HUES64 (cell line): ENCODE measurements around the gene ARFGEF3.

ENCODE experiments used
- H3K27ac ChIP-seq: 2 replicates; pipeline ENCODE4 v1.7.0; 2013; ENCODE audit warnings: low read depth, low read length, inconsistent platforms
- H3K27me3 ChIP-seq: 2 replicates; pipeline ENCODE4 v1.6.1; 2013; ENCODE audit warnings: mild to moderate bottlenecking, low read length; ENCODE audit not compliant: insufficient read depth
- H3K36me3 ChIP-seq: 2 replicates; pipeline ENCODE4 v1.6.1; 2013; ENCODE audit warnings: mild to moderate bottlenecking, low read length; ENCODE audit not compliant: insufficient read depth
- H3K4me1 ChIP-seq: 2 replicates; pipeline ENCODE4 v1.6.1; 2013; ENCODE audit warnings: mild to moderate bottlenecking, low read length, moderate library complexity; ENCODE audit not compliant: insufficient read depth
- H3K4me3 ChIP-seq: 2 replicates; pipeline ENCODE4 v1.5.1; 2013; ENCODE audit warnings: mild to moderate bottlenecking, low read length, moderate library complexity
- H3K9ac ChIP-seq: 2 replicates; pipeline ENCODE4 v1.6.1; 2013; ENCODE audit warnings: mild to moderate bottlenecking, low read depth, low read length
- H3K9me3 ChIP-seq: 2 replicates; pipeline ENCODE4 v1.6.1; 2013; ENCODE audit warnings: low read depth, low read length; ENCODE audit not compliant: insufficient read depth
- WGBS: fragments of 150-250, 120-280 bp; methylation state at CpG from one replicate; pipeline ENCODE4 v1.1.7; 2013; ENCODE audit warnings: missing lambda C conversion rate; 5-methylcytosine and 5-hydroxymethylcytosine counted together

Gene ARFGEF3

DNA sequence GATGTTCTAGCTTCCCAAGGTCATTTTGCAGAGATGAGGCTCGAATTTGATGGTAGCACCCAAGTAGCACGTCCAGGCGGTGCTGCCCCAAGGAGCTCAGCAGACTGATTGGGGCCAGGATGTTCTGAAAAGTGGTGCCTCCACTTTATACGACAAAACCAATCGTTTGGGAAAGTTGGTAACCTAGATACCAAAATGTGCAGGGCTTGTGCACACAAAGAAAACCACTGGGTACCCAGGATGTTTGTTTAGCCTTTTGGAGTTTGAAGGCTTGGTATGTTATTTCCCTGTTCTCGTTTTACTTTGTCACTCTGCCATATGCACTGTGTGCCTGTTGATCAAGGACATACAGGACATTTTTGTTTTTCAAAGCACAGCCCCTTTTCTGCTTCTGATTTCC is 97.3 kb downstream of the ARFGEF3 start:
- Histone ChIP-seq H3K4me3 (no peak overlapping the region), H3K27me3 (no peaks in the 10 kb centered on the region), H3K9ac (no peak overlapping the region), H3K9me3 (no peaks in the 10 kb centered on the region), H3K4me1 (no peaks in the 10 kb centered on the region), H3K36me3 (peaks cover 27% of the 10 kb centered on the region), H3K27ac (no peak overlapping the region)
- 95% methylated on average over 6 of the region's 6 CpGs for WGBS

DNA sequence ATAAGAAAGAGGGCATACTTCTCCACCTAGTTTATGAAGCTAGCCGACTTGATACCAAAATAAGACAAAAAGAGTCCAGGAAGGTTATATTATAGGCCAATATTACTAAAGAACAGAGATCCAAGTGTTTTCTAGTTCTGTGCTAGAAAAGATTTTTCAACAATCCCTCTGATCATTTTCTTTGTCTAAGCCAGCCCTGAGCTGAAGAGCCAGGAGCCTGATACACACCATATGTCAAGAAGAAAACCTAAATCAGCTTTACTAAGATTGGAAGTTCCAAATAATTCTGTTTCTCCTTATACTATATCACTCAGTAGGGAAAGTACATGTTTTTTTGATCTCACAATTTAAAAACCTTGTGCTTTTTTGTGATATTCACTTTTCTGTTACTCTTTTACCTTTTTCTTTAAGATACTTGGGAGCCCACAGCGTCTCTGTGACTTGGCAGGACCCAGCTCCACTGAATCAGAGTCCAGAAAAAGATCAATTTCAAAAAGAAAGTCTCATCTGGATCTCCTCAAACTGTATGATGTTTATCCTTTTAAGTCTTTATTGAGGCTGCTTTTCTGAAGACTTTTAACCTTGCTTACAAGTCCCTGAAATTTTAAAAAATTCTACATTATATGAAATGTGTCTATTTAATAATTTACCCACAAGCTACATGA is 99.5 kb downstream of the ARFGEF3 start:
- Histone ChIP-seq H3K36me3 (peaks cover 20% of the 10 kb centered on the region), H3K4me3 (no peak overlapping the region), H3K27ac (no peak overlapping the region), H3K9ac (no peak overlapping the region), H3K27me3 (no peaks in the 10 kb centered on the region), H3K4me1 (no peaks in the 10 kb centered on the region), H3K9me3 (no peaks in the 10 kb centered on the region)
- 96% methylated on average over 1 of the region's 2 CpGs for WGBS

DNA sequence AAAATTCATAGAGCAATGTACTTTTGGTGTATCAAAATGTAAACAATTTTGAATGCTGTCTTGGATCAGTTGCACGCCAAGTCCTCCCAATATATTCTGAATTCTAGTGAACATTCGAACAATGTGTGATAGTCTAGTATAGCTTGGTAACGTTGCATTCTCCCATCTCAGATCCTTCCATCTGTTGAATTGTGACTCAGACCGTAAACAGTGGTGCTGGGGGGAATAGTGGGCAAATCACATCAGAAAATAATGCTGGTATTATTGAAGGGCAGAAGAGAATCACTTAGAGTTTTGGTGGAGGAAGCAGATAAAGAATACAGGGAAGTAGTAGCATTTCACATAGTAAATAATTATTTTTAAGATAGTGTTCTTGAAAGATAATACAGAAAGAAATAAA is 102.2 kb downstream of the ARFGEF3 start:
- no peaks in the 10 kb centered on the region for H3K4me1 ChIP-seq
- no peak overlapping the region for H3K4me3 ChIP-seq
- H3K9me3 ChIP-seq = no peaks in the 10 kb centered on the region
- WGBS = 88% methylated on average over 4 of the region's 4 CpGs
- no peak overlapping the region for H3K27ac ChIP-seq
- H3K36me3 ChIP-seq = peaks cover 16% of the 10 kb centered on the region
- H3K9ac ChIP-seq = no peak overlapping the region
- no peaks in the 10 kb centered on the region for H3K27me3 ChIP-seq

DNA sequence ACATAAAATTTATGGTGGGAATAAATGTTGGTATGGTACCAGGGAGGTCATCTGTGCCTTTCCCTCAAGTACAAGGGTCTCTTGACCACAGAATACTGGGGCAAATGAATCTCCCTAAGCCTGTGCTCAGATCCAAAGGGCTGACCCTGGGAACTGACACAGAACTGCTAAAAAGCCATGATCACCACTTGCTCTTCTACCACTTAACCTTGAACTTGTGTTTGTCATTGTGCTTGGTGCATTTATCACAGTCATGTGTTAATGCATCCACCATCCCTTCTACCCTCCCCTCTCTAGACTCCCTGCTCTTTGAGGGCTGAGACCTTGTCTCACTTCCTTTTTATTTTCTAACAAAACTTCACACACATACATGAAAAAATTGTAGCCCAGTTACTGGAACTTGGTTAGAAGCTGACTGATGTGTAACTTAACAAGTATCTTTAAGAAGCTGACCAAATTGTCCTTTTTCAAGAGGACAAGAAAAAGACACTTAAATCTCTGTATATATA is 102.7 kb downstream of the ARFGEF3 start:
- no peaks in the 10 kb centered on the region for H3K27me3 ChIP-seq
- peaks cover 16% of the 10 kb centered on the region for H3K36me3 ChIP-seq
- H3K4me1 ChIP-seq = no peaks in the 10 kb centered on the region
- no peak overlapping the region for H3K9ac ChIP-seq
- H3K4me3 ChIP-seq = no peak overlapping the region
- no peaks in the 10 kb centered on the region for H3K9me3 ChIP-seq
- H3K27ac ChIP-seq = no peak overlapping the region

DNA sequence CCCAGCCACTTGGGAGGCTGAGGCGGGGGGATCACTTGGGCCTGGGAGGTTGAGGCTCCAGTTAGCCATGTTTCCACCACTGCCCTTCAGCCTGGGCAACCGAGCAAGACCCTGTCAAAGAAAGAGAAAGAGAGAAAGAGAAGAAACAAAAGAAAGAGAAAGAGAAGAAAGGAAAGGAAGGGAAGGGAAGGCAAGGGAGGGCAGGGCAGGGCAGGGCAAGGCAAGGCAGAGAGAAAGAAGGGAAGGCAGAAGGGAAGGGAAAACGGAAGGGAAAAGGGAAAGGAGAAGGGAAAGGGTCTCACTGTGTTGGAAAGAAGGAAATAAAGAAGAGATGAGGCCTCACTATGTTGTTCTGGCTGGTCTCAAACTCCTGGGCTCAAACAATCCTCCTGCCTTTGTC is 104.4 kb downstream of the ARFGEF3 start:
- H3K36me3 ChIP-seq = peaks cover 16% of the 10 kb centered on the region
- H3K4me1 ChIP-seq = no peaks in the 10 kb centered on the region
- no peak overlapping the region for H3K9ac ChIP-seq
- 96% methylated on average over 3 of the region's 3 CpGs for WGBS
- H3K4me3 ChIP-seq = no peak overlapping the region
- no peak overlapping the region for H3K27ac ChIP-seq
- H3K9me3 ChIP-seq = no peaks in the 10 kb centered on the region
- no peaks in the 10 kb centered on the region for H3K27me3 ChIP-seq

DNA sequence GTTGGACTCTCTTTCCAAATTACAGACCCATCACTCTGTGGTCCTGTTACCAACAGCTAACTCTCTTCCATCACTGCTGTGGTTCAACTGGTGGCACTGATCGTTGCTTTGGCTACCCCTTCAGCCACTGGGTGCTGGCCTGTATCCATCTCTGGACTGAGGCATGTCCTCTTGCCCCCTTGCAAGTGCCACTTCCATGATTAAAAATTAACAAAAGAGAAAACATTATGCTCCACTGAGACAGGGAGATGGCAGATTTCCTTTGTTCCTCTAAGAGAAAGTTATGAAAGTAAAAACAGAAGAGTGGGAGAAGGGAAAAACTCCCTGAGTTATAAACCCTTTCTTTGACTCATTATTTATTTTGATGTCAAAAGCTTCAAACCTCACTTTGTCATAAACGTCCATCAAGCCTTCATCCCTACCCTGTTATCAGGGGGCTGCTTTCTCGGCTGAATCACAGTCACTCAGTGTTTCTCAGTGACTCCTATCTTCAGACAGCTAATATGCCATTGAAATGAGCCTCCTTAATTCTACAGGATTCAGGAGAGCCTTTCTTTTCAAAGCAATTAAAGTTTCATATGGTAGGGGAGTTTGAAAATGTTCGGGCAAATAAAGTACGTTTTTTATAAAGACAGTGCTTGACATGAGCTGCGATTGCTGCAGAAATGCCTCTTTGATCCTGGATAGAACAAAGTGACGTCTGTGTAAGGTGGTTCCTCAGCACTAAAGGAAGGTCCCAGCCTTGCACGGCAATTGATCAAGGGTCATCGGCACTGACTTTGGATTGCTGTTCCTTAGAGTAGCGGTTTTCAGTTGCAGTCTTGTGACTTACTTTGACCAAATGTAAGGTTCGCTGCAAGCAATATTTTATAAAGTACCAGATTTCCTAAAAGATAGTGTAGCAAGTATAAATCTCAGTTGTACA is 106.5 kb downstream of the ARFGEF3 start:
- H3K4me1 ChIP-seq = no peaks in the 10 kb centered on the region
- H3K27me3 ChIP-seq = no peaks in the 10 kb centered on the region
- H3K36me3 ChIP-seq = peaks cover 8% of the 10 kb centered on the region
- H3K9ac ChIP-seq = no peak overlapping the region
- H3K9me3 ChIP-seq = no peaks in the 10 kb centered on the region
- 90% methylated on average over 10 of the region's 11 CpGs for WGBS
- no peak overlapping the region for H3K4me3 ChIP-seq
- no peak overlapping the region for H3K27ac ChIP-seq

DNA sequence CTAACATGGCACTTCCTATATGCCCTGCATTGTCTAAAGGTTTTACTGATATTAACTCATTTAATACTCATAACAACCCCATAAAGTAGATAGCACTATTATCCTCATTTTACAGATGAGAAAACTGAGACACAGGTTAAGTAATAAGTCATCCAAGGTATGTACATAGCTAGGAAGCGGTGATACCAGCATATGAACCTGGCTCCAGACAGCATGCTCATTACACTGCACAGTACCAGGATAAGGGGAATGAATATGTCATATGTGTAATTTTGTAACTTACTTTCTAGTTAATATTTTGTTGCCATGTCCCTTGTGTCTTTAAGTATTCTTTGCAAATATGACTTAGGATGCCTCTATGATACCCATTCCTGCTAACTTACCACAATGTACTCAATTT is 109.7 kb downstream of the ARFGEF3 start:
- Histone ChIP-seq H3K9me3 (no peaks in the 10 kb centered on the region), H3K27me3 (no peaks in the 10 kb centered on the region), H3K4me3 (no peak overlapping the region), H3K9ac (no peak overlapping the region), H3K36me3 (no peaks in the 10 kb centered on the region), H3K4me1 (no peaks in the 10 kb centered on the region), H3K27ac (no peak overlapping the region)
- WGBS = 95% methylated on average over 1 of the region's 1 CpG

DNA sequence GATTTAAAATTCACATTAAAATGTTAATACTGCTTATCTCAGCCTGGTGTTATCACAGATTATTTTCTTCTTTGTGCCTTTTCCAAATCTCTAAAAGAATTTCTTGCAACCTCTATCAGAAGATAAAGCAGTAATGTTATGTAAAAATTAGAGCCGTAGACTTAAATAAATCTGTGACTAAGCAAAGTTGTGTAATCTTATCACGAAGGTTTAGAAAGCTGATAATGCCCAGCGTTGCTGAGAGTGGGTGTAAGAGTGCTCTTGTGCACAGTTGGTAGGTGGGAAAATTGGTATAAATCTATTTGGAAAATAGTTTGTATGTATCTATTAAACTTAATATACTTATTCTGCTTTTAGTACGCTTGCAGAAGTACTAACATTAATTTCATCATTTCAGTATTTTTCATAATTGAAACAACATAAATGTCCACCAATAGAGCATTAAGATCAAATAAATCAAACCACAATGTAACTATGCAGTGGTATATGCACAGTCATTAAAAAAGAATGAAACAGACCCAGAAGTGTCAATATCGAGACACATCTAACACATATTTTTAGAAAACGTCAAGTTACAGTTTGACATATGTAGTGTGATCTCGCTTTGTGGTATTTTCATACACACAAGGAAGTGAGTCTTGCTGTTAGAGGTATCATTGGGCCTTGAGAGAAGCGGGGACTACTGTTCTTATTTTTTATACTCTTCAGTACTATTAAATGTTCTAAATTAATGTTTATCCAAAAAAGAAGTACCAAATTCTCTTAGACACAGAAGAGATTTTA is 111.0 kb downstream of the ARFGEF3 start:
- H3K27ac ChIP-seq = no peak overlapping the region
- 90% methylated on average over 6 of the region's 8 CpGs for WGBS
- no peaks in the 10 kb centered on the region for H3K9me3 ChIP-seq

DNA sequence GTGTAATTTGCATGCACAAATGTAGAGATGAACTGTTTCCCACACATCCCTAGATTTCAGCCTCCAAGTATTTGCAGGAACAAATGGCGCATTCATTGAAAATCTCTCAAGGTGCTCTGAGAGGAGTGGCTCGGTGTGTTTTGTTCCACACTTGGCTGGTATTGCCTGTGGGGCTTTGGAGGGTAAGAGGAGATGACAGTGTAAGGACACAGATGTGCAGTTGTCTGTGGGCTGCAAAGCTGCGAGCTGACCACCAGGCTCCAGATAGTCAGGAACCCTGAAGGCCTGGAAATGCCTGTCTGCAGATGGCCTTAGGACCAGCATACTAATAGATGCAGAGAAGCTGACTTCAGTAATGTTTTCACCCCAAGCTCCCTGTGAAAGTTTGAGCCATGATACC is 114.2 kb downstream of the ARFGEF3 start:
- no peaks in the 10 kb centered on the region for H3K27me3 ChIP-seq
- WGBS = 88% methylated on average over 3 of the region's 3 CpGs
- H3K4me1 ChIP-seq = no peaks in the 10 kb centered on the region
- H3K9me3 ChIP-seq = no peaks in the 10 kb centered on the region
- no peak overlapping the region for H3K9ac ChIP-seq
- H3K4me3 ChIP-seq = no peak overlapping the region
- H3K27ac ChIP-seq = no peak overlapping the region
- H3K36me3 ChIP-seq = peaks cover 11% of the 10 kb centered on the region; the same call in 1 of the 2 replicates

More for the DNA sequence above, 111.0 kb downstream of the ARFGEF3 start:
- Histone ChIP-seq H3K27me3 (no peaks in the 10 kb centered on the region), H3K9ac (no peak overlapping the region), H3K36me3 (no peaks in the 10 kb centered on the region), H3K4me3 (no peak overlapping the region), H3K4me1 (no peaks in the 10 kb centered on the region)

DNA sequence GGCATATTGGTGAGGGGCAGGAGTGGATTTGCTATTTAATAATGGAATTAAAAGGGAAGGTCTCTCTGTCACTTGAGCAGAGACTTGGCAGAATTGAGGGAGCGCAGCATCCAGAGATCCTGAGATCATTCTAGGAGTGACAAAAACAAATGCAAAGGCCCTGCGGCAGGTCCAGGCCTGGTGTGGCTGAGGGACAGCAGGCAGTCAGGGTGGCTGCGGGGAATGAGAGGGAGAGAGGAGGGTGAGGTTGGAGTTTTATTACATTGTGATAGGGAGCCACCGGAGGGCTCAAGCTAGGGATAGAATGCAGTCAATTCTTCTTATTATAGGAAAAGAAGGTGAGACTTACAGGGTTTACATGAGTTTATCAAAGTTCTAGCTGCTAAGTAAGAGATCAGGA is 116.1 kb downstream of the ARFGEF3 start:
- H3K27ac ChIP-seq = no peak overlapping the region
- no peaks in the 10 kb centered on the region for H3K27me3 ChIP-seq
- 93% methylated on average over 4 of the region's 4 CpGs for WGBS
- peaks cover 11% of the 10 kb centered on the region; the same call in 1 of the 2 replicates for H3K36me3 ChIP-seq
- H3K4me3 ChIP-seq = no peak overlapping the region
- H3K4me1 ChIP-seq = no peaks in the 10 kb centered on the region
- H3K9me3 ChIP-seq = no peaks in the 10 kb centered on the region
- H3K9ac ChIP-seq = no peak overlapping the region

DNA sequence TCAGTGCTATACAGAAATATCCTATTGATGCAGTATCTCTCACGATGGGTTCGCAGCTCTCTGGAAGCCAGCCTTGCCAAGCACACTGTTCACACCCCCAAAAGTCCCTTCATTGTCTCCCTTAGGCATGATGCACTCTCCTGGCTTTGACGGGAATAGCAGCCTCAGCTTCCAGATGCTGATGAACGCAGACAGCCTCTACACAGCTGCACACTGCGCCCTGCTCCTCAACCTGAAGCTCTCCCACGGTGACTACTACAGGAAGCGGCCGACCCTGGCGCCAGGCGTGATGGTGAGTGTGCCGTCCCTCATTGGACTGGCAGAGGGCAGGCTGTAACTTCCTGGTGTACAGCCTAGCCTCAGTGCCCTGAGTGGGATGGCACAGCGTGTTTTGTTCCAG is 116.6 kb downstream of the ARFGEF3 start:
- 89% methylated on average over 12 of the region's 12 CpGs for WGBS
- Histone ChIP-seq H3K27ac (no peak overlapping the region), H3K4me1 (no peaks in the 10 kb centered on the region), H3K9ac (no peak overlapping the region), H3K4me3 (no peak overlapping the region), H3K36me3 (peaks cover 11% of the 10 kb centered on the region; the same call in 1 of the 2 replicates), H3K27me3 (no peaks in the 10 kb centered on the region), H3K9me3 (no peaks in the 10 kb centered on the region)
